Activated CD4-positive, alpha-beta T cell treated with anti-CD3 and anti-CD28 coated beads for 36 hours (primary cell): ENCODE measurements around the gene ONECUT3. TPM values are rescaled to one million over a fixed set of nuclear protein-coding genes. Genes with fewer than 3 reads are reported as not detected.

Source experiments
- ATAC-seq: fragments of 200-7000 bp; cut with Tn5 transposase; one replicate; pipeline ENCODE4 v1.10.0; 2021; ENCODE audit warnings: mild to moderate bottlenecking, moderate library complexity
- CTCF ChIA-PET: fragments of 350-600 bp; sonication (Branson Sonifier 250); formaldehyde crosslinking; loops from one replicate; lab custom pipeline; 2021; ENCODE audit warnings: antibody characterized with exemption; lab: Charles Lee
- POLR2A ChIA-PET: fragments of 350-600 bp; sonication (Branson Sonifier 250); formaldehyde crosslinking; loops from one replicate; lab custom pipeline; 2021; ENCODE audit warnings: antibody characterized with exemption, inconsistent platforms; lab: Charles Lee
- DNase-seq: peaks from one replicate; pipeline ENCODE4 v3.0.0-alpha.2; 2020
- H3K27ac Mint-ChIP-seq: one replicate; pipeline ENCODE4 v1.8.0; 2021; ENCODE audit warnings: mixed read lengths
- H3K27me3 Mint-ChIP-seq: one replicate; pipeline ENCODE4 v1.8.0; 2021; ENCODE audit warnings: mixed read lengths
- H3K36me3 Mint-ChIP-seq: one replicate; pipeline ENCODE4 v1.8.0; 2021; ENCODE audit warnings: low read depth, mixed read lengths
- H3K4me1 Mint-ChIP-seq: one replicate; pipeline ENCODE4 v1.8.0; 2021; ENCODE audit warnings: mixed read lengths
- H3K4me3 Mint-ChIP-seq: one replicate; pipeline ENCODE4 v1.8.0; 2021; ENCODE audit warnings: mild to moderate bottlenecking, moderate library complexity, mixed read lengths
- H3K9me3 Mint-ChIP-seq: one replicate; pipeline ENCODE4 v1.8.0; 2021; ENCODE audit warnings: low read depth, mixed read lengths
- intact Hi-C, 2 experiments: fragments of 100-400 bp; cut with DNase I in 1 of 2; cut with micrococcal nuclease in 1 of 2; formaldehyde crosslinking; loops; one replicate each; pipeline versions ENCODE4 v1.14.2 to v1.15.1; 2022 to 2024; cut with DNase I, micrococcal nuclease
- total RNA-seq, 2 experiments: library from RNA; stranded (reverse); gene quantifications; one replicate each; pipeline ENCODE4 v1.2.3, GENCODE V29; 2021

ONECUT3 gene
- total RNA-seq, 2 experiments from 2014 or later = not detected

- CTCF ChIA-PET = interaction anchor here (0.5 kb wide), 1 partner anchor 136 kb away, joined by 4 read pairs; no protein-coding TSS in a partner anchor
- H3K4me3 Mint-ChIP-seq = no peak overlapping the region
- H3K9me3 Mint-ChIP-seq = no peaks in the 10 kb centered on the region
- H3K27me3 Mint-ChIP-seq = no peaks in the 10 kb centered on the region
- ATAC-seq (no peak), DNase-seq (no peak)
- peaks cover 23% of the 10 kb centered on the region for H3K36me3 Mint-ChIP-seq
- intact Hi-C loops = no loop called here
- POLR2A ChIA-PET = no interaction called here
- H3K4me1 Mint-ChIP-seq = no peaks in the 10 kb centered on the region
- no peak overlapping the region for H3K27ac Mint-ChIP-seq
Observed at GRCh38 chr19:1822210-1822609, 68.9 kb downstream of the ONECUT3 start.

- Mint-ChIP-seq H3K4me1 (no peaks in the 10 kb centered on the region), H3K27ac (no peak overlapping the region), H3K27me3 (no peaks in the 10 kb centered on the region), H3K4me3 (no peak overlapping the region), H3K36me3 (peaks cover 21% of the 10 kb centered on the region), H3K9me3 (no peaks in the 10 kb centered on the region)
- ChIA-PET POLR2A (no interaction called here), CTCF (no interaction called here)
- intact Hi-C loops = no loop called here
- no peak for DNase-seq
- no peak for ATAC-seq
Observed at GRCh38 chr19:1823020-1823419, 69.7 kb downstream of the ONECUT3 start.

GRCh38 chr19:1823539-1824251 is 70.4 kb downstream of the ONECUT3 start:
- H3K4me3 Mint-ChIP-seq = no peak overlapping the region
- ChIA-PET CTCF (interaction anchor here (0.6 to 1.0 kb wide), 3 partner anchors 29 to 60 kb away, joined by 3 to 4 read pairs (median 3); no protein-coding TSS in a partner anchor), POLR2A (no interaction called here)
- no peaks in the 10 kb centered on the region for H3K9me3 Mint-ChIP-seq
- H3K27ac Mint-ChIP-seq = no peak overlapping the region
- H3K36me3 Mint-ChIP-seq = peaks cover 21% of the 10 kb centered on the region
- no peaks in the 10 kb centered on the region for H3K4me1 Mint-ChIP-seq
- intact Hi-C loops = no loop called here
- DNase-seq = no peak
- ATAC-seq = no peak
- H3K27me3 Mint-ChIP-seq = no peaks in the 10 kb centered on the region

GRCh38 chr19:1824252-1824622 is 70.9 kb downstream of the ONECUT3 start:
- Mint-ChIP-seq H3K4me3 (no peak overlapping the region), H3K4me1 (no peaks in the 10 kb centered on the region), H3K36me3 (peaks cover 21% of the 10 kb centered on the region), H3K27ac (no peak overlapping the region), H3K9me3 (no peaks in the 10 kb centered on the region), H3K27me3 (no peaks in the 10 kb centered on the region)
- intact Hi-C loops = no loop called here
- POLR2A ChIA-PET = no interaction called here
- no peak for DNase-seq
- ATAC-seq = no peak
- CTCF ChIA-PET = interaction anchor here (0.6 to 1.0 kb wide), 3 partner anchors 29 to 59 kb away, joined by 3 to 4 read pairs (median 3); no protein-coding TSS in a partner anchor

GRCh38 chr19:1825909-1826556 is 72.7 kb downstream of the ONECUT3 start:
- Mint-ChIP-seq H3K36me3 (peaks cover 17% of the 10 kb centered on the region), H3K4me1 (no peaks in the 10 kb centered on the region), H3K4me3 (no peak overlapping the region), H3K27ac (no peak overlapping the region), H3K9me3 (no peaks in the 10 kb centered on the region), H3K27me3 (no peaks in the 10 kb centered on the region)
- ChIA-PET POLR2A (interaction anchor here (0.8 to 0.9 kb wide), 2 partner anchors 19 to 50 kb away, joined by 5 to 6 read pairs; no protein-coding TSS in a partner anchor), CTCF (interaction anchor here (0.7 to 2.6 kb wide), 18 partner anchors 10 to 262 kb away, joined by 3 to 25 read pairs (median 4); no protein-coding TSS in a partner anchor)
- intact Hi-C loops = loop anchor here in 1 of 2 experiments (2.0 kb wide), 1 partner anchor 37 kb away; no protein-coding TSS in a partner anchor
- DNase-seq = peak; percentile 86
- ATAC-seq = peak; percentile 90

- H3K27ac Mint-ChIP-seq = no peak overlapping the region
- H3K27me3 Mint-ChIP-seq = no peaks in the 10 kb centered on the region
- intact Hi-C loops = loop anchor here in 1 of 2 experiments (2.0 kb wide), 1 partner anchor 38 kb away; no protein-coding TSS in a partner anchor
- H3K9me3 Mint-ChIP-seq = no peaks in the 10 kb centered on the region
- H3K4me1 Mint-ChIP-seq = no peaks in the 10 kb centered on the region
- DNase-seq (peak; percentile 12), ATAC-seq (peak; percentile 18)
- ChIA-PET CTCF (interaction anchor here (0.7 to 2.6 kb wide), 17 partner anchors 9 to 345 kb away, joined by 3 to 25 read pairs (median 4); no protein-coding TSS in a partner anchor), POLR2A (interaction anchor here (0.9 kb wide), 1 partner anchor 50 kb away, joined by 6 read pairs; no protein-coding TSS in a partner anchor)
- H3K36me3 Mint-ChIP-seq = peaks cover 16% of the 10 kb centered on the region
- H3K4me3 Mint-ChIP-seq = no peak overlapping the region
Observed at GRCh38 chr19:1826557-1827521, 73.5 kb downstream of the ONECUT3 start.

- intact Hi-C loops = loop anchor here in 1 of 2 experiments (2.0 kb wide), 1 partner anchor 39 kb away; no protein-coding TSS in a partner anchor
- CTCF ChIA-PET = interaction anchor here (1.1 to 2.6 kb wide), 3 partner anchors 8 to 344 kb away, joined by 3 to 25 read pairs (median 9); no protein-coding TSS in a partner anchor
- no peak for ATAC-seq
Observed at GRCh38 chr19:1827566-1828278, 74.4 kb downstream of the ONECUT3 start.

DNA sequence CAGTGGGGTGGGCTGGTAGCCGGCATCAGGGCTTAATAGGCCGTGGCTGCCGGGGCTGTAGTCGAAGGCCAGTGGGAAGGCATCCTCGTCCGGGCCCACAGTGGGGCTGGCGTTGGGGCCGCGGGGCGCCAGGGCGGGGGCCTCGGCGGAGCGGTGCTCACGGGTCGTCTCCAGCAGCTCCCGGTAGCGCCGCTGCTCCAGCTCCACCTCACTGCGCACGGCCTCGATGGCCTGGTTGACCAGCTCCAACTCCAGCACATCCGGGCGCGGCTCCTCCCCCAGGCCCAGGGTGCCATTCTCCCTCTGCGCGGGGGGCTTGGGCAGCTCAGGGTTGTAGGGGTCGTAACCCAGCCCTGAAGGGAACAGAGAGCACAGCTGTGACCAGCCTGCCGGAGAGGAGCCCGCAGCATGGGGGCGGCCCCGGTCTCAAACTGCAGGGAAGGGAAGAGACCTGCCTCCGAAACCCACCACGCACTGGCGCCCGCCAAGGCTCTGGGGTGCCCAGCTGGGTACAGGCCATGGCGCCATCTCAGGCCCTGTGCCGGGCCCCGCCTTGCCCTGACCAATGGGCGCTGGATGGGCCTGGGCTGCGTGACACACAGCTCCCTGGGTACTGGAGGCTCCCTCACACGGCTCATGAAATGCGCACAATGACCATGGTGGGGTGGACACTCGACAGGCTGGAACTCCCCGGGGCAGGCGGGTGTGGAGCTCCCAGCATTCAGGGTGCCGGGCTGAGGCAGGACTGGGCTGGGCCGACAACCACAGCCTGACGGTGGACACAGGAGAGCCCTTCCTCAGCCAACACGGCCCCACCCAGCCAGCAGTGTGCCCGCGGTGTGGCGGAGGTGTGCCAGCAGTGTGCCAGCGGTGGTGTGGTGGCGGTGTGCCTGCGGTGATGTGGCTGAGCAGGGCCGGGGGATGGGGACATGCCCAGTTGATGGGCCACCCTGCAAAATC is 75.3 kb downstream of the ONECUT3 start:
- ChIA-PET POLR2A (no interaction called here), CTCF (interaction anchor here (1.4 to 1.9 kb wide), 2 partner anchors 9 to 48 kb away, joined by 4 to 5 read pairs; no protein-coding TSS in a partner anchor)
- ATAC-seq = no peak
- no peak overlapping the region for H3K27ac Mint-ChIP-seq
- no peaks in the 10 kb centered on the region for H3K9me3 Mint-ChIP-seq
- no peaks in the 10 kb centered on the region for H3K4me1 Mint-ChIP-seq
- no peak for DNase-seq
- H3K27me3 Mint-ChIP-seq = no peaks in the 10 kb centered on the region
- H3K4me3 Mint-ChIP-seq = no peak overlapping the region
- intact Hi-C loops = no loop called here
- peaks cover 11% of the 10 kb centered on the region for H3K36me3 Mint-ChIP-seq

More at GRCh38 chr19:1827566-1828278, 74.4 kb downstream of the ONECUT3 start:
- H3K9me3 Mint-ChIP-seq = no peaks in the 10 kb centered on the region
- H3K27me3 Mint-ChIP-seq = no peaks in the 10 kb centered on the region
- POLR2A ChIA-PET = no interaction called here
- no peak overlapping the region for H3K4me3 Mint-ChIP-seq
- peaks cover 14% of the 10 kb centered on the region for H3K36me3 Mint-ChIP-seq
- no peak for DNase-seq
- no peak overlapping the region for H3K27ac Mint-ChIP-seq
- no peaks in the 10 kb centered on the region for H3K4me1 Mint-ChIP-seq

DNA sequence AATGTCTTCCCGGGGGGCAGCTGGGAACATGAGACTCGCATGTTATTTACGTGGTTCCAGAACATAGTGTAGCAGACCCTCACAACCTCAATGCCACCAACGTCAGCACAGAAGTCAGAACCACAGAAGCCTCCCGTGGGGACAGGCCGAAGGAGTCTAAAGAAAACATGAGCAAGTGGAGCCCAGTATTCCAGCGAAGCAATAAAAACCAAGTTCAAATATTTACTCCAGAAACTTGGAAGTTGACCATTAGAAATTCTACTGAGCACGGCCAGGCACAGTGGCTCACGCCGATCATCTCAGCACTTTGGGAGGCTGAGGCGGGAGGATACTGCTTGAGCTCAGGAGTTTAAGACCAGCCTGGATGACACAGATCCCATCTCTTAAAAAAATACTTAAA is 76.7 kb downstream of the ONECUT3 start:
- intact Hi-C loops = no loop called here
- Mint-ChIP-seq H3K27me3 (no peaks in the 10 kb centered on the region), H3K4me3 (no peak overlapping the region), H3K36me3 (peaks cover 7% of the 10 kb centered on the region), H3K9me3 (no peaks in the 10 kb centered on the region), H3K27ac (no peak overlapping the region), H3K4me1 (no peaks in the 10 kb centered on the region)
- ATAC-seq (no peak), DNase-seq (no peak)
- ChIA-PET POLR2A (interaction anchor here (0.6 kb wide), 1 partner anchor 13 kb away, joined by 7 read pairs; no protein-coding TSS in a partner anchor), CTCF (interaction anchor here (0.6 to 1.9 kb wide), 4 partner anchors 8 to 40 kb away, joined by 3 to 5 read pairs (median 4); no protein-coding TSS in a partner anchor)
